WI38 (cell line): ENCODE measurements around the gene PTPRS.
A peak's percentile ranks its signal among the peaks of the same experiment; 100 is the strongest.
"Not testable (repeated sequence)": the region's sequence is repeated elsewhere in the genome, so short reads cannot be mapped to it uniquely, and the experiment has no call there.

Experiments
- H3K4me3 ChIP-seq: 2 replicates; pipeline ENCODE4 v1.5.1; 2011; ENCODE audit warnings: low read depth, mild to moderate bottlenecking, control low read depth, low read length
- CTCF ChIP-seq: IDR thresholded peaks from 2 replicates; pipeline ENCODE4 v1.5.1; 2012; ENCODE audit warnings: low read depth, mild to moderate bottlenecking, control low read depth, low read length

PTPRS gene

GRCh38 chr19:5372572-5373200, 32.1 kb upstream of the PTPRS start:
- no peak overlapping the region for H3K4me3 ChIP-seq
- no peak for TF ChIP-seq CTCF

GRCh38 chr19:5369962-5370367, 29.4 kb upstream of the PTPRS start:
- H3K4me3 ChIP-seq, result no peak overlapping the region

GRCh38 chr19:5369304-5369703, 28.7 kb upstream of the PTPRS start:
- no peak for TF ChIP-seq CTCF
- H3K4me3 ChIP-seq, result no peak overlapping the region

More at GRCh38 chr19:5369962-5370367, 29.4 kb upstream of the PTPRS start:
- TF ChIP-seq CTCF, result peak; percentile 50

- H3K4me3 ChIP-seq, result no peak overlapping the region
- no peak for TF ChIP-seq CTCF
These were observed 27.0 kb upstream of the PTPRS start for GRCh38 chr19:5367530-5368133.

GRCh38 chr19:5365905-5366304, 25.3 kb upstream of the PTPRS start:
- TF ChIP-seq CTCF, result no peak

GRCh38 chr19:5364674-5365073, 24.1 kb upstream of the PTPRS start:
- H3K4me3 ChIP-seq, result no peak overlapping the region
- no peak for TF ChIP-seq CTCF

More at GRCh38 chr19:5365905-5366304, 25.3 kb upstream of the PTPRS start:
- H3K4me3 ChIP-seq, result no peak overlapping the region

- not testable (repeated sequence) for H3K4me3 ChIP-seq
These were observed 21.2 kb upstream of the PTPRS start for GRCh38 chr19:5361839-5362238.

GRCh38 chr19:5361407-5361806, 20.8 kb upstream of the PTPRS start:
- no peak for TF ChIP-seq CTCF

More at GRCh38 chr19:5361407-5361806, 20.8 kb upstream of the PTPRS start:
- H3K4me3 ChIP-seq, result no peak overlapping the region
